Neural cell (in vitro differentiated cells): ENCODE results near the gene CASZ1. TPM values are rescaled to one million over a fixed set of nuclear protein-coding genes. Genes with fewer than 3 reads are reported as not detected.

Experiments
- H2AFZ ChIP-seq: fragments of 200-600, 300-800 bp; sonication (generic), shearing (Covaris generic); 2 replicates; pipeline ENCODE4 v1.6.0; 2014; ENCODE audit warnings: low read depth, mild to moderate bottlenecking, antibody characterized with exemption, low read length, moderate library complexity
- H3F3A ChIP-seq: fragments of 200-600 bp; shearing (Covaris generic); 2 replicates; pipeline ENCODE4 v1.6.1; 2016; ENCODE audit warnings: mild to moderate bottlenecking, moderate library complexity, mixed read lengths, antibody characterized with exemption, low read length; ENCODE audit not compliant: insufficient read depth, poor library complexity, severe bottlenecking
- H3K27ac ChIP-seq: fragments of 200-600, 300-800 bp; sonication (generic), shearing (Covaris generic); 2 replicates; pipeline ENCODE4 v1.5.1; 2014; ENCODE audit warnings: mild to moderate bottlenecking, low read length, moderate library complexity
- H3K27me3 ChIP-seq: fragments of 300-800, 200-600 bp; sonication (generic), shearing (Covaris generic); 2 replicates; pipeline ENCODE4 v1.6.0; 2014; ENCODE audit warnings: mild to moderate bottlenecking, low read depth, low read length, moderate library complexity; ENCODE audit not compliant: insufficient read depth
- H3K36me3 ChIP-seq: fragments of 300-800, 200-600 bp; sonication (generic), shearing (Covaris generic); 2 replicates; pipeline ENCODE4 v1.5.1; 2014; ENCODE audit warnings: mild to moderate bottlenecking, antibody characterized with exemption, low read length, moderate library complexity; ENCODE audit not compliant: insufficient read depth
- H3K4me2 ChIP-seq: fragments of 300-800, 200-600 bp; sonication (generic), shearing (Covaris generic); 2 replicates; pipeline ENCODE4 v1.6.0; 2014; ENCODE audit warnings: mild to moderate bottlenecking, low read length
- H3K4me3 ChIP-seq: fragments of 300-800, 200-600 bp; sonication (generic), shearing (Covaris generic); 2 replicates; pipeline ENCODE4 v1.5.1; 2014; ENCODE audit warnings: mild to moderate bottlenecking, low read length, moderate library complexity
- H3K79me2 ChIP-seq: fragments of 200-600 bp; shearing (Covaris generic); replicated peaks from 2 replicates; pipeline ENCODE4 v1.6.0; 2014; ENCODE audit warnings: mild to moderate bottlenecking, low read length, moderate library complexity; ENCODE audit not compliant: insufficient read depth
- H3K9ac ChIP-seq: fragments of 300-800, 200-600 bp; sonication (generic), shearing (Covaris generic); 2 replicates; pipeline ENCODE4 v1.6.1; 2016; ENCODE audit warnings: mild to moderate bottlenecking, low read length, mixed read lengths
- H3K9me2 ChIP-seq: fragments of 200-600 bp; shearing (Covaris generic); 2 replicates; pipeline ENCODE4 v1.6.1; 2016; ENCODE audit warnings: mild to moderate bottlenecking, low read length, mixed read lengths; ENCODE audit not compliant: insufficient read depth
- H3K9me3 ChIP-seq: fragments of 200-600, 300-800 bp; sonication (generic), shearing (Covaris generic); 2 replicates; pipeline ENCODE4 v1.6.1; 2016; ENCODE audit warnings: mild to moderate bottlenecking, mixed run types, low read length, moderate library complexity, mixed read lengths
- H4K20me1 ChIP-seq: fragments of 200-600 bp; shearing (Covaris generic); 2 replicates; pipeline ENCODE4 v1.6.1; 2016; ENCODE audit warnings: mild to moderate bottlenecking, mixed run types; ENCODE audit not compliant: insufficient read depth
- EP300 ChIP-seq: fragments of 450-650 bp; conservative IDR thresholded peaks from 2 replicates; pipeline ENCODE4 v1.6.1; 2014; ENCODE audit warnings: antibody characterized with exemption, mild to moderate bottlenecking, moderate library complexity; ENCODE audit not compliant: poor library complexity, severe bottlenecking
- EZH2 ChIP-seq: fragments of 200-600, 300-800 bp; shearing (Covaris generic), sonication (generic); IDR thresholded peaks from 2 replicates; pipeline ENCODE4 v1.6.1; 2014; ENCODE audit warnings: antibody characterized with exemption, low read length, borderline replicate concordance, mild to moderate bottlenecking; ENCODE audit not compliant: insufficient read depth, poor library complexity, severe bottlenecking
- MXI1 ChIP-seq: fragments of 450-650 bp; conservative IDR thresholded peaks from 2 replicates; pipeline ENCODE4 v1.6.1; 2014; ENCODE audit warnings: antibody characterized with exemption, mild to moderate bottlenecking; ENCODE audit not compliant: poor library complexity, severe bottlenecking
- POLR2AphosphoS5 ChIP-seq: IDR thresholded peaks from 2 replicates; pipeline ENCODE4 v1.6.1; 2012
- RAD21 ChIP-seq: fragments of 450-650 bp; conservative IDR thresholded peaks from 2 replicates; pipeline ENCODE4 v1.6.1; 2014; ENCODE audit warnings: antibody characterized with exemption, mild to moderate bottlenecking, moderate library complexity
- SMC3 ChIP-seq: fragments of 450-650 bp; conservative IDR thresholded peaks from 2 replicates; pipeline ENCODE4 v1.6.1; 2014; ENCODE audit warnings: antibody characterized with exemption, mild to moderate bottlenecking, moderate library complexity; ENCODE audit not compliant: poor library complexity
- TAF1 ChIP-seq: IDR thresholded peaks from 2 replicates; pipeline ENCODE4 v1.6.1; 2012; ENCODE audit warnings: low read depth
- polyA plus RNA-seq: library from polyadenylated mRNA; depleted of rRNA; stranded (reverse); fragments of >200 nt; gene quantifications from 2 replicates; pipeline ENCODE4 v1.2.3, GENCODE V29; 2014
- TF ChIP-seq, protein P1 (sequence below): IDR thresholded peaks from 2 replicates; pipeline ENCODE4 v1.6.1; 2012; ENCODE audit warnings: borderline replicate concordance
- TF ChIP-seq, protein P2 (sequence below): fragments of 450-650 bp; IDR thresholded peaks from 2 replicates; pipeline ENCODE4 v1.5.1; 2014; ENCODE audit warnings: antibody characterized with exemption, mild to moderate bottlenecking, moderate library complexity; ENCODE audit not compliant: poor library complexity, severe bottlenecking

Gene CASZ1
- polyA plus RNA-seq, 1 donor from 2014 or later, result 0.27 TPM

DNA sequence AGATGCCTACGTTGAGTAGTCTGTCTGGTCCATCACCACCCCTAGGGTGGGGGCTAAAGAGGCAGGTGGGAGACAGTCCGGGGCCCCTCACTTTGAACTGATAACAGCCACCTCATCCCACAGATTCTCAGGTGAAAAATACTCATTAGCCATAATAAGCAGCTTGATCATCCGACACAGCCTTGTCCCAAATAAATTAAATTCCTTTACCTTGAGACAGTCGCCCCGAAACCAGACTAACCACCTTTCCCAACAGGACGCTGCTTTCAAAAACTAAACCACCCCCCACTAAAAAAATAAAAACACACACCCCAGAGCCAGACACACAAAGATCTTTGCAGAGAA is 103.3 kb downstream of the CASZ1 start:
- no peak for TF ChIP-seq TAF1
- TF ChIP-seq, protein P1, sequence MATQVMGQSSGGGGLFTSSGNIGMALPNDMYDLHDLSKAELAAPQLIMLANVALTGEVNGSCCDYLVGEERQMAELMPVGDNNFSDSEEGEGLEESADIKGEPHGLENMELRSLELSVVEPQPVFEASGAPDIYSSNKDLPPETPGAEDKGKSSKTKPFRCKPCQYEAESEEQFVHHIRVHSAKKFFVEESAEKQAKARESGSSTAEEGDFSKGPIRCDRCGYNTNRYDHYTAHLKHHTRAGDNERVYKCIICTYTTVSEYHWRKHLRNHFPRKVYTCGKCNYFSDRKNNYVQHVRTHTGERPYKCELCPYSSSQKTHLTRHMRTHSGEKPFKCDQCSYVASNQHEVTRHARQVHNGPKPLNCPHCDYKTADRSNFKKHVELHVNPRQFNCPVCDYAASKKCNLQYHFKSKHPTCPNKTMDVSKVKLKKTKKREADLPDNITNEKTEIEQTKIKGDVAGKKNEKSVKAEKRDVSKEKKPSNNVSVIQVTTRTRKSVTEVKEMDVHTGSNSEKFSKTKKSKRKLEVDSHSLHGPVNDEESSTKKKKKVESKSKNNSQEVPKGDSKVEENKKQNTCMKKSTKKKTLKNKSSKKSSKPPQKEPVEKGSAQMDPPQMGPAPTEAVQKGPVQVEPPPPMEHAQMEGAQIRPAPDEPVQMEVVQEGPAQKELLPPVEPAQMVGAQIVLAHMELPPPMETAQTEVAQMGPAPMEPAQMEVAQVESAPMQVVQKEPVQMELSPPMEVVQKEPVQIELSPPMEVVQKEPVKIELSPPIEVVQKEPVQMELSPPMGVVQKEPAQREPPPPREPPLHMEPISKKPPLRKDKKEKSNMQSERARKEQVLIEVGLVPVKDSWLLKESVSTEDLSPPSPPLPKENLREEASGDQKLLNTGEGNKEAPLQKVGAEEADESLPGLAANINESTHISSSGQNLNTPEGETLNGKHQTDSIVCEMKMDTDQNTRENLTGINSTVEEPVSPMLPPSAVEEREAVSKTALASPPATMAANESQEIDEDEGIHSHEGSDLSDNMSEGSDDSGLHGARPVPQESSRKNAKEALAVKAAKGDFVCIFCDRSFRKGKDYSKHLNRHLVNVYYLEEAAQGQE, result no peak
- no peak for TF ChIP-seq RAD21
- TF ChIP-seq EP300, result no peak
- no peak for TF ChIP-seq POLR2AphosphoS5
- no peak for TF ChIP-seq MXI1
- Histone ChIP-seq H3K9me3 (no peaks in the 10 kb centered on the region), H3K4me2 (no peak overlapping the region), H3K36me3 (no peaks in the 10 kb centered on the region), H3K27ac (no peak overlapping the region), H3K4me3 (peak overlapping the region; percentile 63), H3F3A (no peaks in the 10 kb centered on the region), H4K20me1 (no peaks in the 10 kb centered on the region), H3K27me3 (peaks cover 17% of the 10 kb centered on the region), H3K9ac (no peak overlapping the region), H2AFZ (no peak overlapping the region), H3K79me2 (no peaks in the 10 kb centered on the region), H3K9me2 (no peaks in the 10 kb centered on the region)

DNA sequence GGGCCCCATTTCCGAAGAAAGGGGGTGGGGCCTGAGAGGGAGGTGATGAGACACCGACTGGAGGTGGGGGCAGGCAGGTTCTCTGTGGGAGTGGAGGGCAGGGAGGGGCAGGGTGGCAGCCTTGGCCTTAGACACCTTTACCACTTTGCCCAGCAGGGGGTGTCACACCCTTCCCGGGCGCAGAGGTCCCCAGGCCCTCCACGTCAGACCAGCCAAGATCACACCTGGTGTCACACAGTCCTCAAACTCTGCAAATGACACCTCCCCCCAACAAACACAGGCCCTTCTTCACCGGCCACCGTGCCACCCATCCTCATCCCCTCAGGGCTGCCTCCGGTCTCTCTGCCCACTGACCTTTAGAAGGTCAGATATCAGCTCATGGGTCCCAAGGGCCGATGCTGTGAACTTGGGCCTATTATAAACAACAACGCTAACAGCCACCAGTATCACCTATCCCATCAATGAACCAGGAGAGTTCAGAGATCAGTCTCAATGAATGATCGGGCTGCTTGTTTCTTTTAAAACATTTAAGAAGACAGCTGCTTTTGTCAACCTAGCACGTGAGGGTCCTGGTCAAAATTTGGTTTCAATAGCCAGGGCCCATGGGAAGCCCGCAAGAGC is 103.9 kb downstream of the CASZ1 start:
- Histone ChIP-seq H3K9me2 (no peaks in the 10 kb centered on the region), H2AFZ (no peak overlapping the region), H3K4me2 (no peak overlapping the region), H3F3A (no peaks in the 10 kb centered on the region), H3K79me2 (no peaks in the 10 kb centered on the region), H3K4me3 (no peak overlapping the region), H3K27me3 (peaks cover 17% of the 10 kb centered on the region), H3K36me3 (no peaks in the 10 kb centered on the region), H3K9ac (no peak overlapping the region), H3K9me3 (no peaks in the 10 kb centered on the region), H3K27ac (no peak overlapping the region), H4K20me1 (no peaks in the 10 kb centered on the region)
- TF ChIP-seq, protein P2, sequence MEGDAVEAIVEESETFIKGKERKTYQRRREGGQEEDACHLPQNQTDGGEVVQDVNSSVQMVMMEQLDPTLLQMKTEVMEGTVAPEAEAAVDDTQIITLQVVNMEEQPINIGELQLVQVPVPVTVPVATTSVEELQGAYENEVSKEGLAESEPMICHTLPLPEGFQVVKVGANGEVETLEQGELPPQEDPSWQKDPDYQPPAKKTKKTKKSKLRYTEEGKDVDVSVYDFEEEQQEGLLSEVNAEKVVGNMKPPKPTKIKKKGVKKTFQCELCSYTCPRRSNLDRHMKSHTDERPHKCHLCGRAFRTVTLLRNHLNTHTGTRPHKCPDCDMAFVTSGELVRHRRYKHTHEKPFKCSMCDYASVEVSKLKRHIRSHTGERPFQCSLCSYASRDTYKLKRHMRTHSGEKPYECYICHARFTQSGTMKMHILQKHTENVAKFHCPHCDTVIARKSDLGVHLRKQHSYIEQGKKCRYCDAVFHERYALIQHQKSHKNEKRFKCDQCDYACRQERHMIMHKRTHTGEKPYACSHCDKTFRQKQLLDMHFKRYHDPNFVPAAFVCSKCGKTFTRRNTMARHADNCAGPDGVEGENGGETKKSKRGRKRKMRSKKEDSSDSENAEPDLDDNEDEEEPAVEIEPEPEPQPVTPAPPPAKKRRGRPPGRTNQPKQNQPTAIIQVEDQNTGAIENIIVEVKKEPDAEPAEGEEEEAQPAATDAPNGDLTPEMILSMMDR, result no peak
- TF ChIP-seq POLR2AphosphoS5 (no peak), SMC3 (no peak), RAD21 (no peak), EZH2 (no peak), MXI1 (no peak), TAF1 (no peak), EP300 (no peak)
- TF ChIP-seq, protein P1, result no peak
